Fibroblast of skin of right quadriceps (primary cell): ENCODE data around the gene GFOD1.
"Not testable (repeated sequence)": the region's sequence is repeated elsewhere in the genome, so short reads cannot be mapped to it uniquely, and the experiment has no call there.

Experiments
- DNase-seq: peaks from one replicate; pipeline ENCODE4 v3.0.0-alpha.2; 2013

GFOD1 gene

DNA sequence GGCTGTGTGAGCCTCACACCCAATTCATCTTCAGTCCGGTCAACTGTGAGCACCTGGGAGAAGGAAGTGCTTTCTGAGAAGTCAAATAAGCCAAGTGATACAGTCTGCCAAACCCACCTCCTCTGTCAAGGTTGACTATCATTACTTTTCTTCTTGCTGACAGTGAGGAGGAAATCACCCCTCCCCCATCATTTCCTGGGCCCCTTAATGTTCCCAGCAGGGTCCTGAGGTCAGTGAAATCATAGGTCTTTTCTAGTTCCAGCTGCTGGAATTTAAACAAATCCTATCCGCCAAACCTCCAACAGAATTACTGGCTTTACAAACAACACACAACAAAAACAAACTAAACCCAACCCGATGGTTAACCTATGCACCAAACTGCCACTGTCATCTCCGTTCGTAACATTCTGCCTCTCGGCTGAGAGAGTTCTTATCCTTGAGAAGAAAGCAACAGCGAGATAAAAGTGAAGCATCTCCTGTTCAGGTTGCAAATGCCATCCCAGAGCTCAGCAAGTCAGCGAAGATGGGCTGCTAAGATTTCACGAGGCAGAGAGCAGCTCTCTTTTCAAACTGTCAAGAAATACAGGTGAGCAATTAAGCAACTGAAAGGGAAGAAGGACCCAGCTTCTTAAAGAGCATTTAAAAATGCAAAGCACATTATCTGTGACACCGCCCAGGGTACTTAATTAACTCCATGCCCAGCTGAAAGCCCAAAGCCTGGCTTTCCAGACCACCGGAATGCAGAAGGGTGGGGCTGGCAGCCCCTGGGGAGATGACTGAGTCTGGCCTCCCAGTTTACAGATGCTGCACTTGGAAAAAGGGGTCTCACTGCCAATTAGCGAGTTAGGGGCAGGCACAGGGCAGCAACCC, 24.7 kb downstream of the GFOD1 start:
- peak; percentile 69 for DNase-seq

DNA sequence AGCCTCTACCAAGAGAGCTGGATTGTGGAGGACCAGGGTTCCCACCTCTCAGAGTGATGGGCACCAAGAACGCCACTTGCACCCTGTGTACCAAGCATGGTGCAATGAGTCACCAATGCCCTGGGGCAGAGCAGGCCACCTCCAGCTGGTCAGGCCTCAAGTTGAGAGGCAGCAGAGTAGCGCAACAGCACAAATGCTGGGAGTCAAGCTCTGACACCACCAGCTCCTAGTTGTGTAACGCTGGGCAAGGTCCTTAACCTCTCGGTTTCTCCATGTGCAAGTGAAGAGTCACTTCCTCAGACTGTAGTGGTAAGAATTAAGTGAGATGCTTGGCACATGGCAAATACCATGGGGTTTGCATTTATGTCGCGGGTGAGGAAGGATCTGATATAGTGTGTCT, 25.6 kb downstream of the GFOD1 start:
- no peak for DNase-seq

DNA sequence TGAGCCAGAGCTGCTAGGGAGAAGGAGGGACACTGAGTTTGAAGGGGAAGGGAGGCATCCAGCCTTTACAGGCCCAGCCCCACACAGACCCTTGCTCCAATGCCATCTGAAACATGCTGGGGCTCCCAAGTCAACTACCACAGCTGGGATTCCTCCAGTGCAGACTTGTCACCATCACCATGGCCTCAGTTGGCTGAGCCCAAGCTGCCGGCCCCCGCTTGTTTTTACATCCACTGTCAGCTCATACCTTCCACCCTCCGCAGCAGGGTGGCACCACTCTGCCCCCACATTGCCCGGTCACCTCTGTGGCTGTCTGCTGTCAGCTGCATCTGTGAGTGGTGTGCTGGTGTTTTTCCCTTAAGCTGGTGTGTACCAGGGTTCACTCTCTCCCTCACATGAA, 26.1 kb downstream of the GFOD1 start:
- DNase-seq = no peak

DNA sequence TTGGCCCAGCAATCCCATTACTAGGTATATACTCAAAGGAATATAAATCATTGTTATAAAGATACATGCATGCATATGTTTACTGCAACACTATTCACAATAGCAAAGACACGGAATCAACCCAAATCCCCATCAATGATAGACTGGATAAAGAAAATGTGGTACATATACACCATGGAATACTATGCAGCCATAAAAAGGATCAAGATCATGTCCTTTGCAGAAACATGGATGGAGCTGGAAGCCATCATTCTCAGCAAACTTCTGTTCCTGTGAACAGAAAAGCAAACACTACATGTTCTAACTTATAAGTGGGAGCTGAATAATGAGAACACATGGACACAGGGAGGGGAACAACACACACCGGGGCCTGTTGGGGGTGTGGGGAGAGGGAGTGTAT, 27.1 kb downstream of the GFOD1 start:
- not testable (repeated sequence) for DNase-seq

DNA sequence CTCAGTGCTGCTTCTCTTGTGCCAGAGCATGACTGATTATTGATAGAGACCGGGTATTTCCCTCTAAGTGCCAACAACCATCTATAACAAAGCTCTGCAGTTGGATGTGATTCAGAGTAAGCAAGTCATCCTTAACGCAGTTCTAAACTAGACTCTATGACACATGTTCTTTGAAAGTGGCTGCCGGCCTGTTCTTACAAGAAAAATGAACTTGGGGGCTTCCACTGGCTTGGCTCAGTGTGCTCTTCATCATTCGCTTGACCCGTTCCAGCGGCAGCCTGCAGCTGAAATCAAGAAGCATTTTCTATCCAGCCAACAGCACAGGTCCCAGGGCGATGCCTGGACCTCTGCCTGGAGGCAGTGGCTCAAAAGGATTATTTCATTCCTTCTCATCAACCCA, 29.8 kb downstream of the GFOD1 start:
- no peak for DNase-seq

DNA sequence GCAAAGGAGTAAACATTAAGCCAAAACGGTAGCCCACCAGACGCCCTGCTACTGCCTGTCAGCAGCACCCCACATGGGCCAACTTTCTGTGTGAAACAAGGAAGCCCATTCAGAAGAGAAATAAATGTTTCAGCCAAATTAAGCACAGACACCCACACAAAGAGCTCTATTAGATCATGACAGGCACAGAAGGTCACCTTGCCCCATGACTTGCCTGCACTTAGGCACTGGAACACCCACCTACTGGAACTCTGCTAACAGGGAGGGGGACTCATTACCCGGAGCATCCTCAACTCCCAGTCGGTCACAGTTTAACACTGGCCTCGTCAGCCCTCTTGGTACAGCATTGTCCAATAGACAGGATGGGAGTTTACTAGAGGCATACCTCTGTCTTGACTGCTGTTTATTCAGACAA, 31.8 kb downstream of the GFOD1 start:
- no peak for DNase-seq

DNA sequence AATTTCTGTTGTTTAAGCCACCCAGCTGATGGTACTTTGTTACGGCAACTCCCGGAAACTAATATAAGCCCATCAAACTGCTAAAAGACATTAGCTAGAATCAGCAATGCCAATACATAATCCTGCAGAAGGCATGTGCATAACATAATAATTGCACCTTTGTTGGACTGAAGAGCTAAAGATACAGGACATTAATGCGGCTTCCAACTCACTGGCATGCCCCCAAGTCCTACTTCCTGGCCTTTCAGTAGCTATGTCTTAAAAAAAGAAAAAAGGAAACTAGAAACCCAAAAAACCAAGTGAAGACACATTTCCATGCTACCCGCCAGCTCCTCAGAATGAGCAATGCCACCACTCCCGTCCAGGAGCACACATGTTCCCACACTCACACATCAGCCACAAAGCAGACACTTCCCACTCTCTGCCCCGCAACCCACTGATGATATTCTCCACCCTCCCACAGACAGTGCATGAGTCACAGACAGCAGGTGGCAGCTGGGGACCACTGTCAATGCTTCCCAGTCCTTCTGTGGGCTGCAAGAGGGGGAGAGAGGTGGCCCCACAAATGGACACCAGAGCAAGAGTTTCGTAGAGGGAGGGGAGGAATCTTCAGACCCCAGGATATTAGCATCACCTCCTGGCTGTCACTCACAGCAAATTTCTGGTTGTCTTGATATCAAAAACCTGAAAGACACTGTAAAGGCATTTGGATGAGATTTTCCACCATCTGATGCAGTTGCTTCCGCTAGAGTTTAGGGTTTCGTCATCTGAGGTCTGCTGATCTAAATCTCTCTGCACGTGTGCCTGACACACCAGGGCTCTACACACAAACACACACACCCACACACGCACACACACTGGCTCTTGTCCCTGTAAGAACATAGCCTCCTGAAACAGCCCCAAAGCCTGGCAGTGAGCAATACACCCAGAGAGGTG, 32.8 kb downstream of the GFOD1 start:
- DNase-seq = peak; percentile 58

DNA sequence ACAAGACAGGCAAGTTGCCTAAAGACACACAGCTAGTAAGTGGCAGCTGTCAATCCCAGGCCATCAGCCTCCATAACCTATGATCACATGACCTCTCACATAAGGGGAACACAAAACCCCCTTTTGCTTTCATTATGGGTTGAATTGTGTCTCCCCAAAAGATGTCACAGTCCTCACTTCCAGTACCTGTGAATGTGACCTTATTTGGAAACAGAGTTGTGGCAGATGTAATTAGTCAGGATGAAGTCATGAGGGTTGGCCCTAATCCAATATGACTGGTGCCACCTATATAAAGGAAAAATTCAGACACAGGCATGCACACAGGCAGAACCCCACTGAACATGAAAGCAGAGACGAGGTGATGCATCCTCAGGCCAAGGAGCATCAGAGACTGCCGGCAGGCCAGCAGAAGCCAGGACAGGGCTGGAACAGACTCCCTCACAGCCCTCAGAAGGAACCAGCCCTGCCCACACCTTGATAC, 33.6 kb downstream of the GFOD1 start:
- peak; percentile 66 for DNase-seq

DNA sequence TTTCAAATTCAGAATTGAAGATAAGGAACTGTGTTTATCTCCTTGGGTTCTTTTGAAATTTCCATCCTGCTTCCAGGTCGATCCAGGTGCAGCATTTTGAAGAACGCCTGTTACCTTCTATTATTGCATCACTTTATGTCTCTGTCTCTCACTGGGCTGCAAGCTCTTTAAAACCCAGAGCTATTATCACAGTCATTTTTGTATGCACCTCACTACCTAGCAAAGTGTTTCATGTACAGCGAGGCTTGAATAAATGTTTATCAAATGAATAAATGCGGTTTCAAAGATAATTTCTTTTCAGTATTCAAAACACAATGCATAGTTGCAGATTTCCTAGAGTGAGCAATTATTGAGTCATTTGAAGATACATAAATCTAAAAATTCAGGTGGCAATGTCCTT, 34.2 kb downstream of the GFOD1 start:
- no peak for DNase-seq

DNA sequence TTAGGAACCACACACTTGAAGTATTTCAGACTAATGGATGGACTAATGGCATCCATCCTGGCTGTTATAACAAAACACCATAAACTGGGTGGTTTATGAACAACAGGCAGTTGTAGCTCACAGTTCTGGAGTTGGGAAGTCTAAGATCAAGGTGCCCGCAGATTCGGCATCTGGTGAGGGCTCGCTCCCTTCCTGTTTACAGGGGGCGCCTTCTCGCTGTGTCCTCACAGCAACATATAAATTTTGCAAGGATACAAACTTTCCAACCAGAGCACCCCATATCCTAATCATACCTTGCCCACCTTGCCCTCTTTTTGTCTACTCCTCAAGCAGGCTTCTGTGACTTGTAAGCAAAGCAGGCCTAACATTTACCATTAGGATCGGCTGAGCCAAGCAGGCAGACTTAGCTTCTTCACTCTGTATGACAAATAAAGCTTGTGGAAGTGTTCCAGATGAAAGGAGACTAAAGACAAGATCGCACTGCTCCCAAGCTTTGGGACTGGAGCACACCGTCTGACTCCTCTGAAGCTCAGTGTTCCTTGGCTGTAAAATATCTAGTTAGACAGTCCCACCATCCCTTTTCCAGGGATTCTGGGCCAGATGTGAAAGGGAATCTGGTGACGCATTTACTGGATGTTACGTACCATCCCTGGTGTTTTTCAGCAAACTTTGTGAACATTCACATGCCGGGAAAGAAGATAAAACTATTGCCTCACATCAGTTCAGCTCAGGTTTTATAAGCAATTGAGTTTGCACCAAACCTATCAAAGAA, 34.9 kb downstream of the GFOD1 start:
- DNase-seq = peak; percentile 36

DNA sequence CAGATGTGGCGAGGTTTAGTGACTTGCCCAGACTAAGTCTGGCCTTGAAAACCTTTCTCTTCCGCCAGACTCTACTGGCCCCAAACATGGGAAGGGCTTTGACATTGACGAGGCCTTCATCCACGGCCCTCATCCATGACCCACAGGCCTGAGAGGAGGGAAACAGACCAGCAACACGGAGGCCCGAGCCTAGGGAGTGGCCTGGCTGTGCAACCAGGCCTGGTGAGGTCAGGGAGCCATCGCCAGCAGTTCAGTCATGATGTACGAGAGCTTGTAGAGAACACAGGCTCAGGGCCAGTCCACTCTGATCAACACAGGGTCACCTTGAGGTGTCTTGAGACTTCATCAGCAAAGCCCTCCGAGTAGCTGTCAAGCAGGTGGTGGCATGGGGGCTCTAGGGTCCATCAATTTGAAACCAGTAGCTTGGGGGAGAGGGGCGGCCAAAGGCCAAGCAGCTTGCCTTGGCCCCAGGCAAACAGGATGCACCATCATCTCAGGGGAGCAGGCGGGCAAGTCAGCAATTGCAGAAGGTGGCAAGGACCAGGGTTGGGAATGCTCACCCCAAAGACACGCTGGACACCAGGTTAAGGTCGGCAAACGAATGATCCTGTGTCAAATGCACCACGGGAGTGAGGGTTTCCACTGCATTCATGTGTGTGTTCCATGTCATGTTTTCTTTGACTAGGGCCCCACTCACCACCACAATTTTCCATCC, 36.1 kb downstream of the GFOD1 start:
- no peak for DNase-seq

DNA sequence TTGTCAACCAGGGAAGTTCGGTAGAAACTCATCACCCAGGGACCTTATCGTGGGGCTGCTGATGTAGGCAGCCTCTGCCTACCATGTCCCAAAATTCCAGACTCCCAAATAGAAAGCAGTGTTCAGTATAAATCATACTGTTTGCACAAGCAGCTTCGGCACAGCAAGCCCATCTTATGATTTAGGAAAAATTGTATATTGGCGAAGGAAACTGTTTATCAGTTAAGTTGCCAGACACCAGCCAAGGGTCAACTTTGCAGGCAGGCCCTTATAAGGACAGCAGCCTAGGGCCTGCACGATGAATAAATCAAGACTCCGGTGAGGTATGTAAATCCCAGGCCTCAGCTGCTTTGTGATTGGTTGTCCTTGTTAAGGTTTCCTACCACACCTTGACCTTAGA, 36.8 kb downstream of the GFOD1 start:
- no peak for DNase-seq

DNA sequence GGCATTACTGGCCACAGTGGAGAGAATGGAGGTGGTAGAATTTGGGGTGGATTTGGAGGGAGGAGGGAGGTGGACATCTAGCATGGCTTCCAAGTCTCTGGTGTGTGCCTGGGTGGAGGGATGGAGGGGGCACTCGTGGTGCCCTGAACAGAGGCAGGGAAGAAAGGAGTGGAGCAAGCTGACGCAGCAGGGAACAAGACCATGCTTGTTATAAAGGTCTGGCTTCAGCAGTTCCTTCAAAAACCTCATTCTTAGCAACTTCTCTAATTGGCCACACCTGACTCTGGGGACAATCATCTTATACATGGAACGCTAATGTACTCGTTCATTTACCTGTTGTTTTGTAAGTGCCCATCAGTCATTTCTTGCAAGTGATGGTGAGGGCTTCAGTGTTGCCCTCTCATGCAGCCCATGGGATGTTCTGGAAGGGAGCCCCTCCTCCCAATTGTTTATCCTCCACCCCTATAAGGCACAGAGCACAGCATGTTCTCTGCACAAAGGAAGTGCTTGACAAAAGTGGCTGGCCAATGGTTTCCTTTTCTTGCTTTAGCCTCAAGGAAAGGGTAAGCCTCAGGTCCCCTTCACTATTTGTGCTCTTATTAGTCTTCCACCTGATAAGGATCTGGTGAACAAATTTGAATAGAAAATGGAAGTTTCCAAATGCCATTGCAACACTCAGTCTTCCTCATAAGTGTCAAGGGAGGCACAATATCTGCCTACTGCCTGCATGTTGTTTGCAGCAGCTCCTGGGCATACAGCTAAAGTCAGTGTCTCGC, 39.3 kb downstream of the GFOD1 start:
- DNase-seq = no peak

DNA sequence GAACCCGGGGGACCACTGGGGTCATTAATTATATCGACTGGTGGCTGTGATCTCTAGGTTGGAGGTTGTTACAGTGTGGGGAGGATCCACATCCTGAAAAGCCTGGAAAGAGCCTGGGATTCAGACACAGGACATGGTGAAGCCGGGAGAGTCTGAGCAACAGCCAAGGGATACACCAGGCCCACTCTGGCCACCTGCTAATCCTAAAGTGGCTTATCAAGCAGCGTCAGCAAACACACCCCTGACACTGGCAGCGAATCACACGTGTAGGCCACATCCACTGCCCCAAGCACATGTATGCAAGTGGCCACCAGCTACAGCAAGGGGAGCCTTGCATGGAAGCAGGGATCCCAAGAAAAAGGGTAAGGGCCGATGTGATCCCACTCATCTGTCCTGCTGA, 41.0 kb downstream of the GFOD1 start:
- DNase-seq = no peak

DNA sequence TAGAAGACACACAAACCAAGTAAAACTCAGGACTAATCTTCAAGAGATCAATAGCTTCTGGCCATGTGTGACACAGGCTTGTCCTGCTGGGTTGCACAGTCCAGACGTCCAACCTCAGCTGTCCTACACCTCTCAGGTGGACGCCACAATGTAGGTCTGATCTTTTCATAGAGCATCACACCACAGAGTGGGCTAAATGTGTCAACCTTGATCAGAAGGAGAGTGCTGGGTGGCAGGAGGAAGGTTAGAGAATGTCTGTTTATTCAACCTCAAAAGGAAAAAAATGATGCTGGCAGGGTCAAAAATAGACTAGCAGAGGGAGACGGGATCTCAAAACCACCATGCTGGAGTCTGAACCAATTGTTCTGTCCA, 41.7 kb downstream of the GFOD1 start:
- no peak for DNase-seq

DNA sequence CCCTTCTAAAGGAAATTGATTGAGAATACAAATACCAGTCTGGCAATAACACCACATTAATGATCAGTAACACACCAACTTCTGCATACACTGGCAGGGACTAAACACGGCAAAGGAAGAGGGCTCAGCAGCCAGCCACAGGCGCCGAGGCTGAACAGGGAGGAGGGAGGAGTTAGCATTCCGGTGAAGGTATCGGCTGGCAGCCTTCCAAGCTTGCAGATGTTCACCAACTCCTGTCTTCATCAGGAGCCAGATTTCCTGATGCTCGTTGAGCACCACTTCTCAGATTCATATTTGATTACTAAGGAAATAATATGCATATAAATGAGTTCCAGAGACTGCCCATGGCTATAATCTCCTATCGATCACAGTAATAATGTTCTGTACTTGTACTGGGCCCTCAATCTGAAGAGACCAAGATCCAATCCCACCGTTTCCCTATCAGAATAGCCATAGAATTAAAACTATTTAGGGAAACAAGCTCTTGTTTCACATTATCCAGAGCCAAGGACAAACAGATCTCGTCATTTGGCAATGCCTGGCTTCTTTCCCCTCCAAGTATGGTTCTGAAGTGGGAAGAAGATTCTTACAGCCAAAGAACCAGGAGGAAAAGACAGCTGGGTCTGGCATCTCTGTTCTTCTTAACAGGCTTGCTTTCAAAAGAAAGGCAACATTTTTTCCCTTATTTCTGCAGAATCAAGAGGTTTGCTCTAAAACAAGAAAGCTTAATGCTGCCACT, 42.2 kb downstream of the GFOD1 start:
- DNase-seq = peak; percentile 68

DNA sequence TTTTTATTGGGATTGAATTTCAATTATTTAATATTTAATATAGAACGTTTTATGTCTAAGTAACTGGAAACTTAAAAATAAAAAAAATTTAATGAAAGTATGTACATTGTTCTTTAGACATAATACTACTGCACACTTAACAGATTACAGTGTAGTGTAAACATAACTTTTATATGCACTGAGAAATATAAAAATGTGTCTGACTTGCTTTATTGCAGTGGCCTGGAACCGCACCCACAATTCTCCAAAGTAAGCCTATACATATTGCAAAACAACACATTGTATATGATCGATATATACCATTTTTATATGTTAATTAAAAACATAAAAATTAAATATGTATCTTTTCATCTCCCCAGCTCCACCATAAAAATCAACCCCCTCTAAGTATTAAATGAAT, 42.8 kb downstream of the GFOD1 start:
- DNase-seq = no peak

DNA sequence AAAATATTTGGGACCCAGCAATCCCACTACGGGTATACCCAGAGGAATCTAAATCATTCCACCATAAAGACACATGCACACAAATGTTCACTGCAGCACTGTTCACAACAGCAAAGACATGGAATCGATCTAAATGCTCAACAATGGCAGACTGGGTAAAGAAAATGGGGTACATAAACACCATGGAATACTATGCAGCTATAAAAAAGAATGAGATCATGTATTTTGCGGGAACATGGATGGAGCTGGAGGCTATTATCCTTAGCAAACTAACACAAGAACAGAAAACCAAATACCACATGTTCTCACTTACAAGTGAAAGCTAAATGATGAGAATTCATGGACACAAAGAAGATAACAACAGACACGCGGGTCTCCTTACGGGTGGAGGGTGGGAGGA, 43.4 kb downstream of the GFOD1 start:
- DNase-seq = not testable (repeated sequence)

DNA sequence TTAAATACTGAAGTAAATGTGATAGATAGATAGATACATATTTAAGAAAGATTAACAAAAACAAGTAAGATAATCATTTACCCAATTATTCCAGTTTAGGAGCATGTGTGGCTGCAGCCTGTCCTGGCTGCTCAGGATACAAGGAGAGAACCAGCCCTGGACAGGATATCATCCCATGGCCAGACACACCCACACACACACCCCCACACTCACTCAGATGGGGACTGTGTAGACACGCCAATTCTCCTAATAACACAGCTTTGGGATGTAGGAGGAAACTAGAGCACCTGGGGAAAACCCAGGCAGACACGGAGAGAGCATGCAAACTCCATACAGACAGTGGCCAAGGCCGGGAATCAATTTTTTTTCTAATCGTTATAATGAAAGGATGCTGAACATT, 45.6 kb downstream of the GFOD1 start:
- no peak for DNase-seq

DNA sequence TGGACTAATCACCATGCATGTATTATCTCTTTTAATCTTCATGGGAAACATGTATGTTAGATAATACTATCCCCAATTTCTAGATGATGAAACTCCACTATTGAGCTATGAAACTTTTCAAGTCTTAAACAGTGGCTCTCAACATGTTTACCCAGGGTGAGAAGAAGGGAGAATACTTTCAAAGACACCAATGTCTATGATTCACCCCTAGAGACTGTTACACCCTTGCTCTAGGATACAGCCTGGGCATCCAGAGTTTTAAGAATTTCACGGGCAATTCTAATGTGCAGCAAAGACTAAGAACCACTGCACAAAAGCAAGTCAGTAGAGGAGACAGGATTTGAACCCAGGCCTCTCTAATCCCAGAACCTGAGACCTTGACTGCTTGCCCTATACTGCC, 47.8 kb downstream of the GFOD1 start:
- no peak for DNase-seq

DNA sequence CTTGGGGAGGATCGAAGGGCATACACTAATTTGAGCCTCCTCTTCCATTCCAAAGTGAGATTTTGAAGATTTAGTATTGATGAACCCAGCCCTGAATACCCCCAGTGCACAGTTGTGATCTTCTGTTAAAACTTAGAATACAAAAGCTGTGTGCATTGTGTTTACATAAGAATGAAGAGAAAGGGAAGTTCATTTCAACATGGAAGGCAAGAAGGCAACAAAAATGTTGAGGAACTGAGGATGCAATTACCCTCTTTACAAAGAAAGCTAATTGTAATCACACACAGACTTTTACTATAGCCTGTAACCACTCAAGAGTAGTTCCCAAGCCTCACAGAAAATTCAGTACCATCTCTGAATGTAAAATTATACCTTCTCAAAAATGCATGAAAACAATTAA, 49.3 kb downstream of the GFOD1 start:
- DNase-seq = no peak
